Measurements from ENCODE around the gene STAC2. TPM values are rescaled to one million over a fixed set of nuclear protein-coding genes. Genes with fewer than 3 reads are reported as not detected.

STAC2 gene
- 0.09 to 0.22 TPM (median 0.14 TPM) in 5 replicates for total RNA-seq (2022; extraction: Qiagen RNA extraction; ENCODE audit: low read depth)

GRCh38 chr17:39225308-39225958, at the start of gene STAC2:
STAC2 (minus strand) TSS chr17:39225945; CDS start chr17:39225502, 443 bp downstream.

GRCh38 chr17:39200070-39200879, 25.5 kb downstream of the STAC2 start, which contains the start of gene RPL19:
RPL19 (plus strand) TSS chr17:39200283; CDS start chr17:39200345, 62 bp downstream.

GRCh38 chr17:39197380-39198185, 28.2 kb downstream of the STAC2 start, which contains the start of gene CACNB1:
CACNB1 (minus strand) TSS chr17:39197669; CDS start chr17:39197495, 174 bp downstream.

GRCh38 chr17:39165841-39166349, 59.9 kb downstream of the STAC2 start, which contains the start of gene ARL5C:
ARL5C (minus strand) TSS chr17:39166161; CDS start chr17:39165760, 401 bp downstream.

Other genes with a start within 250 kb of the STAC2 start
- gene PLXDC1, start 74.3 kb downstream of the STAC2 start, total RNA-seq (2022; extraction: Qiagen RNA extraction; ENCODE audit: low read depth), result 0.05 to 0.81 TPM (median 0.11 TPM) in 5 replicates
- not detected in 5 replicates for gene ARL5C, start 59.8 kb downstream of the STAC2 start, total RNA-seq (2022; extraction: Qiagen RNA extraction; ENCODE audit: low read depth)
- gene CACNB1, start 28.3 kb downstream of the STAC2 start, total RNA-seq (2022; extraction: Qiagen RNA extraction; ENCODE audit: low read depth), result 4.2 to 6.1 TPM (median 5.6 TPM) in 5 replicates
- 3,819 to 4,297 TPM (median 4,051 TPM) in 5 replicates for gene RPL19, start 25.7 kb downstream of the STAC2 start, total RNA-seq (2022; extraction: Qiagen RNA extraction; ENCODE audit: low read depth)
- gene FBXL20, start 175.7 kb upstream of the STAC2 start, total RNA-seq (2022; extraction: Qiagen RNA extraction; ENCODE audit: low read depth), result 7.2 to 11.1 TPM (median 9.9 TPM) in 5 replicates
- gene MED1, start 225.3 kb upstream of the STAC2 start, total RNA-seq (2022; extraction: Qiagen RNA extraction; ENCODE audit: low read depth), result 31.1 to 40.5 TPM (median 38.0 TPM) in 5 replicates
- gene CDK12, start 235.5 kb upstream of the STAC2 start, total RNA-seq (2022; extraction: Qiagen RNA extraction; ENCODE audit: low read depth), result 37.6 to 46.7 TPM (median 44.1 TPM) in 5 replicates